Progenitor cell of endocrine pancreas (in vitro differentiated cells): ENCODE results near the gene AQP1. TPM values are rescaled to one million over a fixed set of nuclear protein-coding genes. Genes with fewer than 3 reads are reported as not detected.
A peak's percentile ranks its signal among the peaks of the same experiment; 100 is the strongest.

Experiments used
- DNase-seq: peaks from one replicate; pipeline ENCODE4 v3.0.0; 2021; ENCODE audit warnings: low spot score; ENCODE audit not compliant: unreplicated experiment
- H3K27ac Mint-ChIP-seq: 2 replicates; pipeline ENCODE4 v1.8.0; 2021; ENCODE audit warnings: mild to moderate bottlenecking, moderate library complexity, mixed read lengths
- H3K27me3 Mint-ChIP-seq: 2 replicates; pipeline ENCODE4 v1.8.0; 2021; ENCODE audit warnings: mixed read lengths
- H3K36me3 Mint-ChIP-seq: 2 replicates; pipeline ENCODE4 v1.8.0; 2022; ENCODE audit warnings: mixed read lengths; ENCODE audit not compliant: insufficient read depth
- H3K4me1 Mint-ChIP-seq: 2 replicates; pipeline ENCODE4 v1.8.0; 2021; ENCODE audit warnings: low read depth, mixed read lengths
- H3K4me3 Mint-ChIP-seq: 2 replicates; pipeline ENCODE4 v1.8.0; 2021; ENCODE audit warnings: low read depth, mild to moderate bottlenecking, moderate library complexity, mixed read lengths
- H3K9me3 Mint-ChIP-seq: 2 replicates; pipeline ENCODE4 v1.8.0; 2021; ENCODE audit warnings: low read depth, mixed read lengths
- total RNA-seq: library from RNA; stranded (reverse); gene quantifications from 2 replicates; pipeline ENCODE4 v1.2.1, GENCODE V29; 2021
- TF ChIP-seq, protein P1 (sequence below): fragments of 200-600 bp; sonication (generic); IDR thresholded peaks from one replicate; pipeline ENCODE4 v1.5.0; 2021; ENCODE audit warnings: antibody characterized with exemption, mild to moderate bottlenecking; ENCODE audit not compliant: unreplicated experiment

Gene AQP1
- total RNA-seq, 1 donor from 2014 or later, result 1.3 TPM

DNA sequence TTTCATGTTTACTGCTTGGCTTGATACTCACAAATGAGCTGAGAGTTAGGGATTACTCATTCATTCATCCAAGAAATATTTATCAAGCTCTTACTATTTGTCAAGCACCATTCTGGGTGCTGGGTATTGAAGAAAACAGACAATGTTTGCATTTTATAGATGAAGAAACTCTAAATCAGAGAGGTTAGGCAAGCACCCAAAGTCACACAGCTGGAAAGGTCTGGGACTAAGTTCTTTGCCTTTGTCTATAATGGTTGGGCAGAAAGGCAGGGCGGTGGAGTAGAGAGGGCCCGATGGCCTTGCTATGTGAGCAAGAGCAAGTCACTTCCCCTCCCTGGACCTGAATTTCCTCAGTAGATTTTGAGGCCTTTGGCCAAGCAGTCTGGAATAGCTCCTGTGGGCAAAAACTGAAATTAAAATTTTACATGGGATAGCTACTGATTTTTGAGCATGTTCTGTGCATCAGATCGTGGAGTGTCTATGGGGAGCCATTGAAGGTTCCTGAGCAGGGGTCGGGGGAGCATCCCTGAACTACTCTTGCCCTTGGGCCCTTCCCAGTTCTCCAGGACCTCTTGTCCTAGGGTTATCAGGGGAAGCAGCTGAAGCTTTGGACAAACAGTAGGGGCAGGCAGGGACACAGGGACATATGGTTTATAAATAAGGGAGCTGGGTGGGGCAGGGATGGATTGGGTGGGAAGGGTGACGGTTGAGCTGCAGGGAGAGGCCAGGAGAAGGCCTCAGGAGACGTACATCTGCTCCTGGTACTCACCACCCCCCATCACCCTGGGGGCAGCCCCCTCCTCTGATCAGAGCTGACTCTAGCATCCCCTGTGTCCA is 23.3 kb downstream of the AQP1 start:
- Mint-ChIP-seq H3K27ac (no peak overlapping the region), H3K9me3 (no peaks in the 10 kb centered on the region), H3K4me1 (peaks cover 3% of the 10 kb centered on the region), H3K36me3 (no peaks in the 10 kb centered on the region), H3K4me3 (no peak overlapping the region), H3K27me3 (peaks cover 13% of the 10 kb centered on the region)
- TF ChIP-seq, protein P1, sequence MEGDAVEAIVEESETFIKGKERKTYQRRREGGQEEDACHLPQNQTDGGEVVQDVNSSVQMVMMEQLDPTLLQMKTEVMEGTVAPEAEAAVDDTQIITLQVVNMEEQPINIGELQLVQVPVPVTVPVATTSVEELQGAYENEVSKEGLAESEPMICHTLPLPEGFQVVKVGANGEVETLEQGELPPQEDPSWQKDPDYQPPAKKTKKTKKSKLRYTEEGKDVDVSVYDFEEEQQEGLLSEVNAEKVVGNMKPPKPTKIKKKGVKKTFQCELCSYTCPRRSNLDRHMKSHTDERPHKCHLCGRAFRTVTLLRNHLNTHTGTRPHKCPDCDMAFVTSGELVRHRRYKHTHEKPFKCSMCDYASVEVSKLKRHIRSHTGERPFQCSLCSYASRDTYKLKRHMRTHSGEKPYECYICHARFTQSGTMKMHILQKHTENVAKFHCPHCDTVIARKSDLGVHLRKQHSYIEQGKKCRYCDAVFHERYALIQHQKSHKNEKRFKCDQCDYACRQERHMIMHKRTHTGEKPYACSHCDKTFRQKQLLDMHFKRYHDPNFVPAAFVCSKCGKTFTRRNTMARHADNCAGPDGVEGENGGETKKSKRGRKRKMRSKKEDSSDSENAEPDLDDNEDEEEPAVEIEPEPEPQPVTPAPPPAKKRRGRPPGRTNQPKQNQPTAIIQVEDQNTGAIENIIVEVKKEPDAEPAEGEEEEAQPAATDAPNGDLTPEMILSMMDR, result no peak
- DNase-seq, result no peak

DNA sequence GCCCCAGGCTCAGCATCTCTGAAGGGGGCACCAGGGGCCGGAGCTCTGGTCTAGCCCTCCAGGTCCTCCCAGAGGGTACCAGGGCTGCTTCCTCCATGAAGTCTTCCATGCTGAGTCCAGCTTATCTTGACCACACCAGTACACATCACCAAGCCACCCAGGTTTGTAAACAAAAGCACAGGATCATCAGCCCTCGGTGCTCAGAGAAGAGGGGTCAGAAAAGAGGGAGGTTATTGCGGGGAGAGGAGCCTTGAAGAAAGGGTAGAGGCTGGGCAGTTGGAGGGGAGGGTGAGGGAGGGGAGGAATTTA is 23.9 kb downstream of the AQP1 start:
- DNase-seq, result no peak
- TF ChIP-seq, protein P1, result no peak
- Mint-ChIP-seq H3K27me3 (peaks cover 17% of the 10 kb centered on the region), H3K9me3 (no peaks in the 10 kb centered on the region), H3K27ac (no peak overlapping the region), H3K36me3 (no peaks in the 10 kb centered on the region), H3K4me3 (no peak overlapping the region), H3K4me1 (peaks cover 3% of the 10 kb centered on the region)

DNA sequence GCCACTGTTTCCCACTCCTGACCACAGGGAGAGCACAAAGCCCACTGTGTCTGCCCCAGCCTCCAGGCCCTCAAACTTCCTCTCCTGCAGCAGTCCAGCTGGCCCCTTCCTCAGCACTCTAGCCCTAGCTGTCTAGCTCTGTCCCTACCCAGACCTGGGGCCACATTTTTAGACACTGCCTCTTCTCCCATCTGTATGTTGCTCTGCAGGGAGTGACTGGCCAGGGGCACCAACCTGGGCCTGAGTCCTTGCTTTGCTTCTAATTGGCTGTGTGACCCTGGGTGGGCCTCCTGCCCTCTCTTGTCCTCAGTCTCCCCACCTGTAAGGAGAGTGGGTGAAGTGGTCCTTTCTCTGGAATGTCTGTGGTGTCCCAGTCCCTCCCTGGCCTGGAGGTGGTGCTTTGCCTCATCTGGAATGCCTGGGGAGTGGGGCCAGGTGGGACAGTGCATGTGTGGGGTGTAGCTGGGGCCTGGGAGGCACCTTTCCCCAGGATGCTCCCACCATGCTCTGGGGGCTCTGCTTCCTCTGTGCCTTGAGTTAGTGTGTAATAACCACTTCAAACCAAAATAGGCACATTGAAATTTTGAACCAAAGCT is 25.1 kb downstream of the AQP1 start:
- H3K4me3 Mint-ChIP-seq, result no peak overlapping the region
- peaks cover 26% of the 10 kb centered on the region for H3K27me3 Mint-ChIP-seq
- TF ChIP-seq, protein P1, result no peak
- peaks cover 3% of the 10 kb centered on the region for H3K4me1 Mint-ChIP-seq
- DNase-seq, result no peak
- H3K9me3 Mint-ChIP-seq, result no peaks in the 10 kb centered on the region
- no peaks in the 10 kb centered on the region for H3K36me3 Mint-ChIP-seq
- H3K27ac Mint-ChIP-seq, result no peak overlapping the region

DNA sequence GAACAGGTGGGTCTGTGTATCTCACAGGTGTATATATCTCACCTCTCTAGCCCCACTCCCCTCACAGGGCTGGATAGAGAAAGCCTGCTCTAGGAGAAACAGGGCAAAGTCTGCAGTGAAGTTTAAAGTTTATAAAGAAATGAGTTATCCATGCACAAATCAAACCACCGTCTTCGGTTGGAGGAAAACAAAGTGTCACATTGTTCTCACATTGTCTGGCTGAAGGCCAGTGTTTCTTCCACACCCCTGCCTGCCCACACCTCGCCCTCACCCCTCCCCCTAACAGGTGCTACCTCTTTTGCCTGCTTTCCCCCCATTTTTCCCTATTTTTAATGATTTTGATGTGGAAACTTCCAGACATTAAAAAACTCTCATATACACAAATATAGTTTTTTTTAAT is 25.8 kb downstream of the AQP1 start:
- Mint-ChIP-seq H3K27me3 (peaks cover 27% of the 10 kb centered on the region), H3K27ac (no peak overlapping the region), H3K4me3 (no peak overlapping the region), H3K36me3 (no peaks in the 10 kb centered on the region), H3K4me1 (peaks cover 6% of the 10 kb centered on the region), H3K9me3 (no peaks in the 10 kb centered on the region)
- TF ChIP-seq, protein P1, result no peak
- no peak for DNase-seq

DNA sequence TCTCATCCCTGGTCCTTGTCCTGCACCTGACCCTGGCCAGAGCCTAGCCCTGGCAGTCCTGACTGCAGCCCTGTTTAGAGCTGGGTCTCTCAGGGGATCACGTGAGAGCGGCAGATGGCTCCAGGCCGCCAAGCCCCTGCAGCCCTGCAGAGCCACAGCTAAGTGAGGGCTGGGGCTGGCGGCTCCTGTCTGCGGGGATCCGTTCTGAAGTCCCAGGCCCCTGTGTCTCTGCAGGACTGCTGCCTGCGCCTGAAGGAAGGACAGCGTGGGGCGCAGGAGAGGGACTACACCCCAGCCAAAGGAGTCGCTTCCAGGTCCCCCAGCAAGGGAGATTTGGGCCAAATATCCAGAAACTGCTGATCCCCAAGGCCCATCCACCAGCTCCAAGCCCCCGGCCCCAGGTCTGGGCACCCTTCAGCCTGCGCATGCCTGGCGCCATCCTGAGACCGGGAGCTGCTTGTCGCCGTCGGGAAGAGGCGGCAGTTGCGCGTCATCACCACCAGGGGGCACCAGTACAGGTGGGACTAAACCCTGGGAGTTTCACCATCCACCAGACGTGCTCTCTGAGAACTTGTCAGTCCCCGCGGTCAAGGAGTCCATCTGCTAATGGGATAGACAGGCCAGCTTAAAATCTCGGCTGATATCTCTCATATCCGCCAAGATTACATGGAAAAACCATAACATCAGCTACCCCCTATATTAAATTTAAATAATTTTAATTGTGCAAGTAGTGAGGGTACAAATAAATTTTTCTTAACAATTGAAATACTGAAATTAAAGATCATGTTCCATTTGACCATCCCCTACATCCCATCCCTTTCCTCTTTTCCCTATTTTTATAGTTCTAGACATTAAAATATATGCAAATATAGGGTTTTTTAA is 27.0 kb downstream of the AQP1 start:
- TF ChIP-seq, protein P1, result peak; percentile 99
- peak; percentile 91 for DNase-seq
- no peaks in the 10 kb centered on the region for H3K36me3 Mint-ChIP-seq
- peaks cover 6% of the 10 kb centered on the region for H3K4me1 Mint-ChIP-seq
- peak overlapping the region; percentile 46 for H3K4me3 Mint-ChIP-seq
- H3K27ac Mint-ChIP-seq, result peak overlapping the region; percentile 71
- no peaks in the 10 kb centered on the region for H3K9me3 Mint-ChIP-seq
- peaks cover 31% of the 10 kb centered on the region for H3K27me3 Mint-ChIP-seq
